ENCODE results near the gene KCNIP4. TPM values are rescaled to one million over a fixed set of nuclear protein-coding genes. Genes with fewer than 3 reads are reported as not detected.

Gene KCNIP4
- total and polyA plus RNA-seq, 4 donors = 12.5 to 74.2 (median 54.5) TPM

GRCh38 chr4:20839957-20840356 is 1108.6 kb downstream of the KCNIP4 start:
- no peak for DNase-seq (ENCODE audit: low read depth in 4 of 6, low spot score in 6 of 6)
- Histone ChIP-seq H3K27me3 (ENCODE audit: control insufficient read depth, insufficient read depth, low read length) (no peaks in the 10 kb centered on the region), H3K4me1 (ENCODE audit: control insufficient read depth, insufficient read depth, low read length) (no peaks in the 10 kb centered on the region), H3K36me3 (ENCODE audit: control insufficient read depth, insufficient read depth, low read length) (no peaks in the 10 kb centered on the region), H3K9me3 (ENCODE audit: control insufficient read depth, insufficient read depth, low read length) (no peaks in the 10 kb centered on the region), H3K4me3 (ENCODE audit: low read depth, low read length) (no peak overlapping the region), H3K27ac (ENCODE audit: low read depth, low read length) (no peak overlapping the region)
- WGBS (ENCODE audit: insufficient coverage) = no CpG with 5 or more reads among the region's 1 CpG

GRCh38 chr4:20838476-20838875 is 1110.1 kb downstream of the KCNIP4 start:
- no CpG with 5 or more reads among the region's 1 CpG for WGBS (ENCODE audit: insufficient coverage)
- Histone ChIP-seq H3K27ac (ENCODE audit: low read depth, low read length) (no peak overlapping the region), H3K4me3 (ENCODE audit: low read depth, low read length) (no peak overlapping the region), H3K9me3 (ENCODE audit: control insufficient read depth, insufficient read depth, low read length) (no peaks in the 10 kb centered on the region), H3K36me3 (ENCODE audit: control insufficient read depth, insufficient read depth, low read length) (no peaks in the 10 kb centered on the region), H3K27me3 (ENCODE audit: control insufficient read depth, insufficient read depth, low read length) (no peaks in the 10 kb centered on the region), H3K4me1 (ENCODE audit: control insufficient read depth, insufficient read depth, low read length) (no peaks in the 10 kb centered on the region)
- DNase-seq (ENCODE audit: low read depth in 4 of 6, low spot score in 6 of 6) = no peak

GRCh38 chr4:20832826-20833225 is 1115.7 kb downstream of the KCNIP4 start:
- H3K27me3 ChIP-seq (ENCODE audit: control insufficient read depth, insufficient read depth, low read length) = no peaks in the 10 kb centered on the region
- H3K4me1 ChIP-seq (ENCODE audit: control insufficient read depth, insufficient read depth, low read length) = no peaks in the 10 kb centered on the region
- no peaks in the 10 kb centered on the region for H3K9me3 ChIP-seq (ENCODE audit: control insufficient read depth, insufficient read depth, low read length)
- no CpG with 5 or more reads among the region's 3 CpGs for WGBS (ENCODE audit: insufficient coverage)
- H3K36me3 ChIP-seq (ENCODE audit: control insufficient read depth, insufficient read depth, low read length) = no peaks in the 10 kb centered on the region
- no peak for DNase-seq (ENCODE audit: low read depth in 4 of 6, low spot score in 6 of 6)
- H3K4me3 ChIP-seq (ENCODE audit: low read depth, low read length) = no peak overlapping the region
- H3K27ac ChIP-seq (ENCODE audit: low read depth, low read length) = no peak overlapping the region

GRCh38 chr4:20831746-20832145 is 1116.8 kb downstream of the KCNIP4 start:
- no peaks in the 10 kb centered on the region for H3K9me3 ChIP-seq (ENCODE audit: control insufficient read depth, insufficient read depth, low read length)
- H3K36me3 ChIP-seq (ENCODE audit: control insufficient read depth, insufficient read depth, low read length) = no peaks in the 10 kb centered on the region
- no peaks in the 10 kb centered on the region for H3K27me3 ChIP-seq (ENCODE audit: control insufficient read depth, insufficient read depth, low read length)
- no peaks in the 10 kb centered on the region for H3K4me1 ChIP-seq (ENCODE audit: control insufficient read depth, insufficient read depth, low read length)
- WGBS (ENCODE audit: insufficient coverage) = no CpG with 5 or more reads among the region's 1 CpG
- no peak overlapping the region for H3K4me3 ChIP-seq (ENCODE audit: low read depth, low read length)
- H3K27ac ChIP-seq (ENCODE audit: low read depth, low read length) = no peak overlapping the region
- DNase-seq (ENCODE audit: low read depth in 4 of 6, low spot score in 6 of 6) = peak in 1 of 6 donors; percentile 24

- 67% methylated on average over 2 of the region's 5 CpGs for WGBS (ENCODE audit: insufficient coverage)
- Histone ChIP-seq H3K4me3 (ENCODE audit: low read depth, low read length) (no peak overlapping the region), H3K27ac (ENCODE audit: low read depth, low read length) (no peak overlapping the region), H3K4me1 (ENCODE audit: control insufficient read depth, insufficient read depth, low read length) (no peaks in the 10 kb centered on the region), H3K9me3 (ENCODE audit: control insufficient read depth, insufficient read depth, low read length) (no peaks in the 10 kb centered on the region), H3K27me3 (ENCODE audit: control insufficient read depth, insufficient read depth, low read length) (no peaks in the 10 kb centered on the region), H3K36me3 (ENCODE audit: control insufficient read depth, insufficient read depth, low read length) (no peaks in the 10 kb centered on the region)
- no peak for DNase-seq (ENCODE audit: low read depth in 4 of 6, low spot score in 6 of 6)
Observed at GRCh38 chr4:20829617-20830357, 1118.8 kb downstream of the KCNIP4 start.

GRCh38 chr4:20825505-20825904 is 1123.1 kb downstream of the KCNIP4 start:
- WGBS (ENCODE audit: insufficient coverage) = 89% methylated on average over 2 of the region's 3 CpGs
- Histone ChIP-seq H3K27ac (ENCODE audit: low read depth, low read length) (no peak overlapping the region), H3K27me3 (ENCODE audit: control insufficient read depth, insufficient read depth, low read length) (no peaks in the 10 kb centered on the region), H3K4me1 (ENCODE audit: control insufficient read depth, insufficient read depth, low read length) (no peaks in the 10 kb centered on the region), H3K9me3 (ENCODE audit: control insufficient read depth, insufficient read depth, low read length) (no peaks in the 10 kb centered on the region), H3K4me3 (ENCODE audit: low read depth, low read length) (no peak overlapping the region), H3K36me3 (ENCODE audit: control insufficient read depth, insufficient read depth, low read length) (no peaks in the 10 kb centered on the region)
- no peak for DNase-seq (ENCODE audit: low read depth in 4 of 6, low spot score in 6 of 6)

GRCh38 chr4:20816287-20816686 is 1132.3 kb downstream of the KCNIP4 start:
- H3K4me1 ChIP-seq (ENCODE audit: control insufficient read depth, insufficient read depth, low read length) = peaks cover 2% of the 10 kb centered on the region
- no peaks in the 10 kb centered on the region for H3K9me3 ChIP-seq (ENCODE audit: control insufficient read depth, insufficient read depth, low read length)
- no peaks in the 10 kb centered on the region for H3K36me3 ChIP-seq (ENCODE audit: control insufficient read depth, insufficient read depth, low read length)
- H3K4me3 ChIP-seq (ENCODE audit: low read depth, low read length) = no peak overlapping the region
- no peaks in the 10 kb centered on the region for H3K27me3 ChIP-seq (ENCODE audit: control insufficient read depth, insufficient read depth, low read length)
- no peak overlapping the region for H3K27ac ChIP-seq (ENCODE audit: low read depth, low read length)
- WGBS (ENCODE audit: insufficient coverage) = no CpG with 5 or more reads among the region's 5 CpGs
- peak in 2 of 6 donors; percentile 29 to 31 for DNase-seq (ENCODE audit: low read depth in 4 of 6, low spot score in 6 of 6)

GRCh38 chr4:20813700-20814099 is 1134.9 kb downstream of the KCNIP4 start:
- no CpG with 5 or more reads among the region's 1 CpG for WGBS (ENCODE audit: insufficient coverage)
- Histone ChIP-seq H3K9me3 (ENCODE audit: control insufficient read depth, insufficient read depth, low read length) (no peaks in the 10 kb centered on the region), H3K27ac (ENCODE audit: low read depth, low read length) (no peak overlapping the region), H3K4me3 (ENCODE audit: low read depth, low read length) (no peak overlapping the region), H3K36me3 (ENCODE audit: control insufficient read depth, insufficient read depth, low read length) (no peaks in the 10 kb centered on the region), H3K27me3 (ENCODE audit: control insufficient read depth, insufficient read depth, low read length) (no peaks in the 10 kb centered on the region), H3K4me1 (ENCODE audit: control insufficient read depth, insufficient read depth, low read length) (peaks cover 2% of the 10 kb centered on the region)
- peak in 4 of 6 donors; percentile 13 to 57 (median 36) for DNase-seq (ENCODE audit: low read depth in 4 of 6, low spot score in 6 of 6)

GRCh38 chr4:20809812-20810211 is 1138.8 kb downstream of the KCNIP4 start:
- Histone ChIP-seq H3K9me3 (ENCODE audit: control insufficient read depth, insufficient read depth, low read length) (no peaks in the 10 kb centered on the region), H3K27me3 (ENCODE audit: control insufficient read depth, insufficient read depth, low read length) (no peaks in the 10 kb centered on the region), H3K36me3 (ENCODE audit: control insufficient read depth, insufficient read depth, low read length) (no peaks in the 10 kb centered on the region), H3K4me1 (ENCODE audit: control insufficient read depth, insufficient read depth, low read length) (no peaks in the 10 kb centered on the region), H3K27ac (ENCODE audit: low read depth, low read length) (no peak overlapping the region), H3K4me3 (ENCODE audit: low read depth, low read length) (no peak overlapping the region)
- WGBS (ENCODE audit: insufficient coverage) = 26% methylated on average over 3 of the region's 4 CpGs
- DNase-seq (ENCODE audit: low read depth in 4 of 6, low spot score in 6 of 6) = peak in 2 of 6 donors; percentile 20 to 31

- Histone ChIP-seq H3K27me3 (ENCODE audit: control insufficient read depth, insufficient read depth, low read length) (no peaks in the 10 kb centered on the region), H3K4me3 (ENCODE audit: low read depth, low read length) (no peak overlapping the region), H3K27ac (ENCODE audit: low read depth, low read length) (no peak overlapping the region), H3K9me3 (ENCODE audit: control insufficient read depth, insufficient read depth, low read length) (peaks cover 3% of the 10 kb centered on the region), H3K36me3 (ENCODE audit: control insufficient read depth, insufficient read depth, low read length) (no peaks in the 10 kb centered on the region), H3K4me1 (ENCODE audit: control insufficient read depth, insufficient read depth, low read length) (no peaks in the 10 kb centered on the region)
- WGBS (ENCODE audit: insufficient coverage) = no CpG with 5 or more reads among the region's 1 CpG
- no peak for DNase-seq (ENCODE audit: low read depth in 4 of 6, low spot score in 6 of 6)
Observed at GRCh38 chr4:20805716-20806115, 1142.9 kb downstream of the KCNIP4 start.

Data from spinal cord (tissue), 10 donors.